ENCODE measurements around the gene GSTO1. TPM values are rescaled to one million over a fixed set of nuclear protein-coding genes. Genes with fewer than 3 reads are reported as not detected.
A peak's percentile ranks its signal among the peaks of the same experiment; 100 is the strongest.

GSTO1 gene
- polyA plus RNA-seq: 260 to 338 TPM (median 267 TPM) in 3 replicates
- 230 TPM for polyA plus RNA-seq (2011; ENCODE audit: low read depth)
- 293 and 341 TPM in 2 replicates for polyA plus RNA-seq (2011; cell fraction: cytosol; rRNA removed)
- 149 and 168 TPM in 2 replicates for polyA plus RNA-seq (2011; cell fraction: nucleus; rRNA removed)
- 270 and 343 TPM in 2 replicates for polyA plus RNA-seq (2012; ENCODE audit: low replicate concordance)
- 14.6 to 78.3 TPM (median 50.6 TPM) in 3 replicates for polyA minus RNA-seq
- 91.5 TPM for polyA minus RNA-seq (2011; cell fraction: cytosol; rRNA and poly(A)+ RNA removed)
- 27.6 and 51.2 TPM in 2 replicates for polyA minus RNA-seq (2011; cell fraction: nucleus; rRNA and poly(A)+ RNA removed)

DNA sequence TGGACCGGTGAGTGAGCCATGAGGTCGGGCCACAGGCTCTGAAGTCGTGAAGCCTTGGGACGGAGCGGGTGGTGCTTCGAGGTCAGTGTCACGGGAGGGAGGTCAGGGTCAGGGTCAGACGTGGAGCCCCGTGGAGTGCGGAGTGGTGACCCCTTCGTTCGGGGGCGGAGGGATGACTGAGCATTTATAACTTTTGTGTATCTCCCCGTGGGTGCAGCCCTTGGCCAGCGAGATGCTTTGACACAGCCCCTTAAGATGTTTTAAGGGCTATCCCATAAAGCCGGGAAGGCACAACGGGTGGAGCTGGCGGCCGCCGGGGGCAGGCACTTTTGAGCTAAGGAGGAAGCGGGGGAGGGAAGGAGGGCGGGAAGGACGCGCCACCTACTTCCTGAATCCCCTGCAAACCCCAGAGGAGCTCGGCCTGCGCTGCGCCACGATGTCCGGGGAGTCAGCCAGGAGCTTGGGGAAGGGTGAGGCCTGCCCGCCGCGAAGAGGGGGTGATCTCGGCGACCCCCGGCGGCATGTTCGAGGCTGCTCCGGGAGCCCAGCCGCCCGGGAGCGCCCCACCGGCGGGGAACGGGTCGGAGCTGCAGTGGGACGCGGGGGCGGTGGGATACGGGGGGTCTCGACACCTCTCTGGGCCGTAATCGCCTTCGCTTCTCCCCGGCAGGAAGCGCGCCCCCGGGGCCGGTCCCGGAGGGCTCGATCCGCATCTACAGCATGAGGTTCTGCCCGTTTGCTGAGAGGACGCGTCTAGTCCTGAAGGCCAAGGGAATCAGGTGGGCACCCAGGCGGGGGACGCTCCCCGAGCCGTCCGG, at the start of gene GSTO1:
TSS of gene GSTO1 (plus strand) at position 400 of the 818 bp plus-strand sequence. CDS start at position 437, 37 bp downstream.
- FAIRE-seq (peak; percentile 23), DNase-seq (ENCODE audit: low read depth, low spot score) (no peak)
- Histone ChIP-seq H3K9me3 (ENCODE audit: control insufficient read depth, low read depth, low read length) (no peaks in the 10 kb centered on the region), H3K4me3 (ENCODE audit: control insufficient read depth in 2 of 3, extremely low read depth in 1 of 3, insufficient read depth in 2 of 3, low read depth in 1 of 3, low read length in 3 of 3) (peak within 1 kb of the TSS; percentile 86 to 88 (median 86)), H3K4me2 (ENCODE audit: control insufficient read depth, extremely low read depth, insufficient read depth, low read depth, low read length) (peak within 1 kb of the TSS; percentile 92), H3K9ac (ENCODE audit: control insufficient read depth, extremely low read depth, insufficient read depth, low read length) (peak within 1 kb of the TSS; percentile 86), H3K27ac (ENCODE audit: control insufficient read depth, insufficient read depth, low read length) (peak within 1 kb of the TSS; percentile 82), H3K36me3 (ENCODE audit: control insufficient read depth in 2 of 2, extremely low read depth in 1 of 2, insufficient read depth in 2 of 2, low read length in 2 of 2) (peaks cover 3 to 8% of the 10 kb centered on the region in 2 experiments), H2AFZ (ENCODE audit: control insufficient read depth, low read length) (peak within 1 kb of the TSS; percentile 97), H3K79me2 (ENCODE audit: control insufficient read depth, insufficient read depth, low read length) (peaks cover 36% of the 10 kb centered on the region), H4K20me1 (ENCODE audit: control insufficient read depth, extremely low read depth, insufficient read depth, low read length) (no peaks in the 10 kb centered on the region), H3K4me1 (ENCODE audit: control insufficient read depth, extremely low read depth, insufficient read depth, low read length) (peaks cover 45% of the 10 kb centered on the region), H3K27me3 (ENCODE audit: control insufficient read depth, extremely low read depth, insufficient read depth, low read length) (no peaks in the 10 kb centered on the region), H3K9me1 (ENCODE audit: control insufficient read depth, extremely low read depth, insufficient read depth, low read length) (peaks cover 3% of the 10 kb centered on the region)
- dilution Hi-C loops (cut with MboI; ENCODE audit: extremely low pct_ligation_motif_present, low sequenced_read_pairs): no loop called here
- TF ChIP-seq EZH2 (IDR thresholded peaks at IDR 0.05; ENCODE audit: low read length): no peak
- TF ChIP-seq, protein P1, sequence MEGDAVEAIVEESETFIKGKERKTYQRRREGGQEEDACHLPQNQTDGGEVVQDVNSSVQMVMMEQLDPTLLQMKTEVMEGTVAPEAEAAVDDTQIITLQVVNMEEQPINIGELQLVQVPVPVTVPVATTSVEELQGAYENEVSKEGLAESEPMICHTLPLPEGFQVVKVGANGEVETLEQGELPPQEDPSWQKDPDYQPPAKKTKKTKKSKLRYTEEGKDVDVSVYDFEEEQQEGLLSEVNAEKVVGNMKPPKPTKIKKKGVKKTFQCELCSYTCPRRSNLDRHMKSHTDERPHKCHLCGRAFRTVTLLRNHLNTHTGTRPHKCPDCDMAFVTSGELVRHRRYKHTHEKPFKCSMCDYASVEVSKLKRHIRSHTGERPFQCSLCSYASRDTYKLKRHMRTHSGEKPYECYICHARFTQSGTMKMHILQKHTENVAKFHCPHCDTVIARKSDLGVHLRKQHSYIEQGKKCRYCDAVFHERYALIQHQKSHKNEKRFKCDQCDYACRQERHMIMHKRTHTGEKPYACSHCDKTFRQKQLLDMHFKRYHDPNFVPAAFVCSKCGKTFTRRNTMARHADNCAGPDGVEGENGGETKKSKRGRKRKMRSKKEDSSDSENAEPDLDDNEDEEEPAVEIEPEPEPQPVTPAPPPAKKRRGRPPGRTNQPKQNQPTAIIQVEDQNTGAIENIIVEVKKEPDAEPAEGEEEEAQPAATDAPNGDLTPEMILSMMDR (optimal IDR thresholded peaks at IDR 0.05 in 1 of 3, IDR thresholded peaks at IDR 0.05 in 1 of 3, conservative IDR thresholded peaks at IDR 0.05 in 1 of 3; ENCODE audit: extremely low read depth in 1 of 3, insufficient read depth in 2 of 3, low read length in 3 of 3): no peak

GRCh38 chr10:104208730-104209129, 46.0 kb upstream of the GSTO1 start:
- no peaks in the 10 kb centered on the region for H3K27me3 ChIP-seq (ENCODE audit: control insufficient read depth, extremely low read depth, insufficient read depth, low read length)
- H3K4me1 ChIP-seq (ENCODE audit: control insufficient read depth, extremely low read depth, insufficient read depth, low read length): no peaks in the 10 kb centered on the region
- no peaks in the 10 kb centered on the region for H3K36me3 ChIP-seq (ENCODE audit: control insufficient read depth in 2 of 2, extremely low read depth in 1 of 2, insufficient read depth in 2 of 2, low read length in 2 of 2)
- DNase-seq (ENCODE audit: low read depth, low spot score) (no peak), FAIRE-seq (no peak)
- dilution Hi-C loops (cut with MboI; ENCODE audit: extremely low pct_ligation_motif_present, low sequenced_read_pairs): no loop called here
- no peak overlapping the region for H2AFZ ChIP-seq (ENCODE audit: control insufficient read depth, low read length)
- no peak overlapping the region for H3K4me3 ChIP-seq (ENCODE audit: control insufficient read depth in 2 of 3, extremely low read depth in 1 of 3, insufficient read depth in 2 of 3, low read depth in 1 of 3, low read length in 3 of 3)
- TF ChIP-seq EZH2 (IDR thresholded peaks at IDR 0.05; ENCODE audit: low read length): no peak
- TF ChIP-seq, protein P1 (optimal IDR thresholded peaks at IDR 0.05 in 1 of 3, IDR thresholded peaks at IDR 0.05 in 1 of 3, conservative IDR thresholded peaks at IDR 0.05 in 1 of 3; ENCODE audit: extremely low read depth in 1 of 3, insufficient read depth in 2 of 3, low read length in 3 of 3): no peak
- no peaks in the 10 kb centered on the region for H3K9me1 ChIP-seq (ENCODE audit: control insufficient read depth, extremely low read depth, insufficient read depth, low read length)
- no peak overlapping the region for H3K4me2 ChIP-seq (ENCODE audit: control insufficient read depth, extremely low read depth, insufficient read depth, low read depth, low read length)
- no peaks in the 10 kb centered on the region for H3K9me3 ChIP-seq (ENCODE audit: control insufficient read depth, low read depth, low read length)
- no peaks in the 10 kb centered on the region for H3K79me2 ChIP-seq (ENCODE audit: control insufficient read depth, insufficient read depth, low read length)
- H4K20me1 ChIP-seq (ENCODE audit: control insufficient read depth, extremely low read depth, insufficient read depth, low read length): no peaks in the 10 kb centered on the region
- H3K9ac ChIP-seq (ENCODE audit: control insufficient read depth, extremely low read depth, insufficient read depth, low read length): no peak overlapping the region
- no peak overlapping the region for H3K27ac ChIP-seq (ENCODE audit: control insufficient read depth, insufficient read depth, low read length)
